HEK293 (cell line): Measurements from ENCODE around the gene ZAP70.

Experiments used
- CTCF ChIA-PET: fragments of 350-600 bp; formaldehyde crosslinking; extraction: SDS; loops from one replicate; lab custom pipeline; 2021; ENCODE audit warnings: antibody characterized with exemption; lab: Yijun Ruan, JAX
- POLR2A ChIA-PET: fragments of 300-600 bp; formaldehyde crosslinking; extraction: SDS; loops from one replicate; lab custom pipeline; 2020; ENCODE audit warnings: antibody characterized with exemption, inconsistent platforms; lab: Yijun Ruan, JAX
- H3K27ac ChIP-seq: fragments of 200-500 bp; sonication (Bioruptor generic); 2 replicates; pipeline ENCODE4 v1.5.1; 2014; ENCODE audit warnings: low read depth, low read length, control low read depth, inconsistent platforms; ENCODE audit errors: extremely low read depth
- H3K36me3 ChIP-seq, 2 experiments: fragments of 200-500 bp in 1 of 2; sonication (Bioruptor generic) in 1 of 2; 1 replicate in 1 of 2; 2 replicates in 1 of 2; pipeline ENCODE4 v1.5.1; 2014 to 2017; ENCODE audit warnings: inconsistent platforms in 2 of 2, low read length in 2 of 2; ENCODE audit not compliant: control insufficient read depth in 2 of 2, insufficient read depth in 1 of 2
- H3K4me1 ChIP-seq: fragments of 200-500 bp; sonication (Bioruptor generic); 2 replicates; pipeline ENCODE4 v1.5.1; 2014; ENCODE audit warnings: mild to moderate bottlenecking, low read length, inconsistent platforms; ENCODE audit not compliant: control insufficient read depth, insufficient read depth
- H3K4me3 ChIP-seq: 2 replicates; pipeline ENCODE4 v1.5.1; 2011; ENCODE audit warnings: low read depth, mild to moderate bottlenecking, control low read depth, low read length, moderate library complexity
- H3K9me3 ChIP-seq: fragments of 200-500 bp; sonication (Bioruptor generic); 2 replicates; pipeline ENCODE4 v1.5.1; 2014; ENCODE audit warnings: low read depth, low read length, inconsistent platforms; ENCODE audit not compliant: control insufficient read depth, insufficient read depth
- FEZF1 ChIP-seq: fragments of 450-650 bp; formaldehyde crosslinking; IDR thresholded peaks from 2 replicates; pipeline ENCODE4 v1.5.1; 2016; ENCODE audit warnings: missing biosample characterization, missing genetic modification characterization
- GLIS2 ChIP-seq: fragments of 450-650 bp; formaldehyde crosslinking; IDR thresholded peaks from 2 replicates; pipeline ENCODE4 v1.5.1; 2016; ENCODE audit warnings: missing biosample characterization, missing genetic modification characterization
- MEIS1 ChIP-seq: sonication (generic); formaldehyde crosslinking; IDR thresholded peaks from 2 replicates; pipeline ENCODE4 v1.8.1; 2022; ENCODE audit warnings: missing genetic modification reagents, mild to moderate bottlenecking, borderline replicate concordance
- OVOL3 ChIP-seq: fragments of 450-650 bp; formaldehyde crosslinking; IDR thresholded peaks from 2 replicates; pipeline ENCODE4 v1.5.1; 2016; ENCODE audit warnings: missing biosample characterization, missing genetic modification characterization
- SALL2 ChIP-seq: fragments of 450-650 bp; formaldehyde crosslinking; IDR thresholded peaks from 2 replicates; pipeline ENCODE4 v1.5.0; 2017; ENCODE audit warnings: missing biosample characterization, mild to moderate bottlenecking, missing genetic modification characterization, borderline replicate concordance
- SCRT2 ChIP-seq: fragments of 450-650 bp; formaldehyde crosslinking; IDR thresholded peaks from 2 replicates; pipeline ENCODE4 v1.5.1; 2016; ENCODE audit warnings: missing biosample characterization, missing genetic modification characterization
- ZBTB21 ChIP-seq: fragments of 450-650 bp; formaldehyde crosslinking; IDR thresholded peaks from 2 replicates; pipeline ENCODE4 v1.5.1; 2017; ENCODE audit warnings: missing biosample characterization, missing genetic modification characterization
- ZBTB49 ChIP-seq: fragments of 450-650 bp; formaldehyde crosslinking; IDR thresholded peaks from 2 replicates; pipeline ENCODE4 v1.5.1; 2016; ENCODE audit warnings: missing biosample characterization, missing genetic modification characterization, low read depth
- ZNF112 ChIP-seq: fragments of 450-650 bp; formaldehyde crosslinking; IDR thresholded peaks from 2 replicates; pipeline ENCODE4 v1.5.0; 2017; ENCODE audit warnings: missing biosample characterization, missing genetic modification characterization
- ZNF211 ChIP-seq: fragments of 450-650 bp; formaldehyde crosslinking; IDR thresholded peaks from 2 replicates; pipeline ENCODE4 v1.5.1; 2016; ENCODE audit warnings: low read depth, missing biosample characterization, missing genetic modification characterization
- ZNF350 ChIP-seq: fragments of 450-650 bp; formaldehyde crosslinking; IDR thresholded peaks from 2 replicates; pipeline ENCODE4 v1.5.0; 2017; ENCODE audit warnings: missing biosample characterization, mild to moderate bottlenecking, missing genetic modification characterization
- ZNF48 ChIP-seq: fragments of 450-650 bp; formaldehyde crosslinking; IDR thresholded peaks from 2 replicates; pipeline ENCODE4 v1.5.1; 2016; ENCODE audit warnings: missing biosample characterization, missing genetic modification characterization
- ZNF501 ChIP-seq: fragments of 450-650 bp; formaldehyde crosslinking; IDR thresholded peaks from 2 replicates; pipeline ENCODE4 v1.5.1; 2016; ENCODE audit warnings: missing biosample characterization, missing genetic modification characterization
- ZNF544 ChIP-seq: fragments of 450-650 bp; formaldehyde crosslinking; IDR thresholded peaks from 2 replicates; pipeline ENCODE4 v1.5.0; 2017; ENCODE audit warnings: missing biosample characterization, missing genetic modification characterization
- ZNF629 ChIP-seq: fragments of 450-650 bp; formaldehyde crosslinking; IDR thresholded peaks from 2 replicates; pipeline ENCODE4 v1.5.1; 2017; ENCODE audit warnings: missing biosample characterization, missing genetic modification characterization
- ZNF664 ChIP-seq: fragments of 450-650 bp; formaldehyde crosslinking; IDR thresholded peaks from 2 replicates; pipeline ENCODE4 v1.5.1; 2016; ENCODE audit warnings: missing biosample characterization, missing genetic modification characterization
- ZNF837 ChIP-seq: fragments of 450-650 bp; formaldehyde crosslinking; IDR thresholded peaks from 2 replicates; pipeline ENCODE4 v1.5.1; 2016; ENCODE audit warnings: missing biosample characterization, missing genetic modification characterization
- ZSCAN23 ChIP-seq: fragments of 450-650 bp; formaldehyde crosslinking; IDR thresholded peaks from 2 replicates; pipeline ENCODE4 v1.5.1; 2016; ENCODE audit warnings: missing biosample characterization, missing genetic modification characterization
- TF ChIP-seq, protein P1 (sequence below): fragments of 450-650 bp; formaldehyde crosslinking; IDR thresholded peaks from 2 replicates; pipeline ENCODE4 v1.5.1; 2016; ENCODE audit warnings: missing biosample characterization, missing genetic modification characterization, borderline replicate concordance
- TF ChIP-seq, protein P2 (sequence below): fragments of 450-650 bp; formaldehyde crosslinking; IDR thresholded peaks from 2 replicates; pipeline ENCODE4 v1.5.1; 2016; ENCODE audit warnings: missing biosample characterization, missing genetic modification characterization
- TF ChIP-seq, protein P3 (sequence below): fragments of 450-650 bp; formaldehyde crosslinking; IDR thresholded peaks from 2 replicates; pipeline ENCODE4 v1.5.1; 2017; ENCODE audit warnings: missing biosample characterization, missing genetic modification characterization

ZAP70 gene

DNA sequence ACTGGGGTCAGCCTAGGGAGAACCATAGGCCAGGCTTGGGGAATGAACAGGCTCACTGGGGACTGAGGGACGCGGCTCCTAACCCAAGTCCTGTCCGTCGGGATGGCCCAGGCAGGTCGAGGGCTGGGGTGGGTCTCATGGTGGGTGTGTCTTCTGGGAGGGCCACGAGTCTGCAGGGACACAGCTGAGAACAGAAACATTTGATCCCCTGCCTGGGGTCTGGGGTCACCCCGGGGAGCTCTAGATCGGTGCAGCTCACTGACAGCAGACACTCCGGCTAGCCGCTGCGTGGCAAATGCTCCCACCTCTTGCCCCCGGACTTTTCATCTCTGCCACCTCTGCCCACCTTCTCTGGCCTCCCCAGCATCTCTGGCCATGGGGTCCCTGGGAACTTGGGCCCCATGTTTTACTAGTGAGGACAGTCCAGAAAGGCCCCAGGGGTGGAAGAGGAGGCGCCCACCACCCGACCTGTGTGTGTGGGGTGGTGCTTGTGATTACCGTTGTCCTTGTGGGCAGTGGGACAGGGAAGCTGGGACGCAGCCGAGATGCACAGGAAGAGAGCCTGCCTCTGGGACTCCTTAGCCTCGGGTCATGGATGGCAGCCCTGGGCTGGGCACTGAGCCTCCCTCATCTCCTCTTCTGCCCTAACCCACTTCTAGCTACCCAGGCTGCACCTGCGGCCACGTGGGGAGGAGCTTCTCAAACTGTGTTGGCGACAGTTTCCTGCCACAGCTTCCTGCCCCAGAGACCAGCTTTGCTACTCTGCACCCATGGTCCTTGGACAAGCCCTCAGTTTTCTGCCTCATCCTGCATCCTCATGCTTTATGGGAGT is 4.9 kb downstream of the ZAP70 start (continued):
- TF ChIP-seq GLIS2, result no peak
- no peak for TF ChIP-seq ZNF629
- TF ChIP-seq ZNF501, result no peak
- no peak for TF ChIP-seq ZNF211 (tag by site-specific recombination)

DNA sequence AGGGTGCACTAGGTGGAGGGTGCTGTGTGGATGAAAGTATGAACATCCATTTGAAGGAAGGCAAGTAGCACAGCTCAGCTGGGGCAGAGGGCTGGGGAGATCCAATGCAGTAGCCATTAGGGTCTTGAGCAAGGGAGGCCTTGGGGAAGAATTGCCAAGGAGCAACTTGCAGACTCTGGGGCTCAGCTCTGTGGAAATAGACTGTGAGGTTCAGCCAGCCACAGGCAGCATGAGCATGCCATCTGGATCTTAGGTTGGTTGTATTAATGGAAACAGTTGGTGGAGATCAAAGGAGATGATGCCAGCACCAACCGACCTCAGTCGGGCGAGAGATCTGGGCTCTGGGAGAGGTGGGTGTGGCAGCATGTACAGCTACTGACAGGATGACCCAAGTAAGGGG is 5.6 kb downstream of the ZAP70 start:
- ChIA-PET POLR2A (no interaction called here), CTCF (interaction anchor here (0.7 to 1.1 kb wide), 2 partner anchors 9 to 343 kb away, joined by 3 to 8 read pairs; no protein-coding TSS in a partner anchor)
- Histone ChIP-seq H3K27ac (no peak overlapping the region), H3K4me1 (no peaks in the 10 kb centered on the region), H3K4me3 (no peak overlapping the region), H3K9me3 (no peaks in the 10 kb centered on the region), H3K36me3 (no peaks in the 10 kb centered on the region)
- no peak for TF ChIP-seq ZNF837 (tag by site-specific recombination)
- TF ChIP-seq OVOL3, result no peak
- TF ChIP-seq SCRT2 (tag by site-specific recombination), result no peak
- TF ChIP-seq SALL2, result no peak
- TF ChIP-seq, protein P1, sequence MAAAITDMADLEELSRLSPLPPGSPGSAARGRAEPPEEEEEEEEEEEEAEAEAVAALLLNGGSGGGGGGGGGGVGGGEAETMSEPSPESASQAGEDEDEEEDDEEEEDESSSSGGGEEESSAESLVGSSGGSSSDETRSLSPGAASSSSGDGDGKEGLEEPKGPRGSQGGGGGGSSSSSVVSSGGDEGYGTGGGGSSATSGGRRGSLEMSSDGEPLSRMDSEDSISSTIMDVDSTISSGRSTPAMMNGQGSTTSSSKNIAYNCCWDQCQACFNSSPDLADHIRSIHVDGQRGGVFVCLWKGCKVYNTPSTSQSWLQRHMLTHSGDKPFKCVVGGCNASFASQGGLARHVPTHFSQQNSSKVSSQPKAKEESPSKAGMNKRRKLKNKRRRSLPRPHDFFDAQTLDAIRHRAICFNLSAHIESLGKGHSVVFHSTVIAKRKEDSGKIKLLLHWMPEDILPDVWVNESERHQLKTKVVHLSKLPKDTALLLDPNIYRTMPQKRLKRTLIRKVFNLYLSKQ, result no peak
- TF ChIP-seq, protein P2, sequence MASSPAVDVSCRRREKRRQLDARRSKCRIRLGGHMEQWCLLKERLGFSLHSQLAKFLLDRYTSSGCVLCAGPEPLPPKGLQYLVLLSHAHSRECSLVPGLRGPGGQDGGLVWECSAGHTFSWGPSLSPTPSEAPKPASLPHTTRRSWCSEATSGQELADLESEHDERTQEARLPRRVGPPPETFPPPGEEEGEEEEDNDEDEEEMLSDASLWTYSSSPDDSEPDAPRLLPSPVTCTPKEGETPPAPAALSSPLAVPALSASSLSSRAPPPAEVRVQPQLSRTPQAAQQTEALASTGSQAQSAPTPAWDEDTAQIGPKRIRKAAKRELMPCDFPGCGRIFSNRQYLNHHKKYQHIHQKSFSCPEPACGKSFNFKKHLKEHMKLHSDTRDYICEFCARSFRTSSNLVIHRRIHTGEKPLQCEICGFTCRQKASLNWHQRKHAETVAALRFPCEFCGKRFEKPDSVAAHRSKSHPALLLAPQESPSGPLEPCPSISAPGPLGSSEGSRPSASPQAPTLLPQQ, result no peak
- no peak for TF ChIP-seq ZNF48
- TF ChIP-seq ZBTB21 (tag by site-specific recombination), result no peak
- TF ChIP-seq FEZF1 (tag by site-specific recombination), result no peak

DNA sequence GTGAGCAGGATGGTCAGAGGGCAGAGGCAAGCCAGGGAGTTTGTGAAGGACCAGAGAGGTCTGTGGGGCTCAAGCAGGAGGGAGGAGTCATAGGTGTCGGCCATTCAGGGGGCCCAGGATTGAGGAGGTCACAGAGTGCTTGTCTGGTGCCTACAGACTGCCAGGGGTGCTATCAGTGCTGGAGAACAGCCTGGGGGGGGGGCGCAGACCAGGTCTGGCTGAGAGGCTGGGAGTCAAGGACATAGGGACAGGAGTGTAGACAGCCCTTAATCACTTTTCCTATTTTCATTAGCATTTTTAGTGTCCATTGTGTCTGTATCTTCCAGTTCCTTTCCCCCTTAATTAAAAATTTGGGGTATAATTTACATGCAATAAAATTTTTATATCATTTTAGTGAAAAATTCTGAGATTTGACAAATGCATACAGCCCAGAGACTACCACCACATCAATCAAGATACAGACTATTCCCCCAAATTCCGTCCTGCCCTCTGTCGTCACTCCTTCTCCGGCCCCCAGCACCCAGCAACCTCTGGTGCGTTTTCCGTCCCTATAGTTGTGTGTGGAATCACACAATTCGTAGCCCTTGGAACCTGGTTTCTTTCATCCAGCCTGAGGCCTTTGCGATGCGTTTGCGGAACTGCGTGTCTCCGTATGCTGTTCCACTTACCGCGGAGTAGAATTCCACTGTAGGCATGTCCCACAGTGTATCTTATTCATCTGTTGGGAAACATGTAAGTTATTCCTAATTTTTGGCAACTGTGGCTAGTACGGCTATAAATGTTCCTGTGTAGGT is 6.2 kb downstream of the ZAP70 start:
- no peak overlapping the region for H3K4me3 ChIP-seq
- no peak overlapping the region for H3K27ac ChIP-seq
- ChIA-PET CTCF (interaction anchor here (0.7 kb wide), 1 partner anchor 342 kb away, joined by 3 read pairs; no protein-coding TSS in a partner anchor), POLR2A (no interaction called here)
- H3K4me1 ChIP-seq, result no peaks in the 10 kb centered on the region
- no peaks in the 10 kb centered on the region for H3K36me3 ChIP-seq
- H3K9me3 ChIP-seq, result no peaks in the 10 kb centered on the region
- no peak for TF ChIP-seq ZNF350 (tag by site-specific recombination)
- TF ChIP-seq, protein P3, sequence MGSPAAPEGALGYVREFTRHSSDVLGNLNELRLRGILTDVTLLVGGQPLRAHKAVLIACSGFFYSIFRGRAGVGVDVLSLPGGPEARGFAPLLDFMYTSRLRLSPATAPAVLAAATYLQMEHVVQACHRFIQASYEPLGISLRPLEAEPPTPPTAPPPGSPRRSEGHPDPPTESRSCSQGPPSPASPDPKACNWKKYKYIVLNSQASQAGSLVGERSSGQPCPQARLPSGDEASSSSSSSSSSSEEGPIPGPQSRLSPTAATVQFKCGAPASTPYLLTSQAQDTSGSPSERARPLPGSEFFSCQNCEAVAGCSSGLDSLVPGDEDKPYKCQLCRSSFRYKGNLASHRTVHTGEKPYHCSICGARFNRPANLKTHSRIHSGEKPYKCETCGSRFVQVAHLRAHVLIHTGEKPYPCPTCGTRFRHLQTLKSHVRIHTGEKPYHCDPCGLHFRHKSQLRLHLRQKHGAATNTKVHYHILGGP (tag by site-specific recombination), result no peak
- no peak for TF ChIP-seq ZSCAN23
- no peak for TF ChIP-seq MEIS1 (CRISPR knock-in tag)
- TF ChIP-seq ZNF629, result no peak
- TF ChIP-seq ZNF837 (tag by site-specific recombination), result no peak
- TF ChIP-seq ZNF112, result no peak
- no peak for TF ChIP-seq ZNF664 (tag by site-specific recombination)
- no peak for TF ChIP-seq ZNF544 (tag by site-specific recombination)
- TF ChIP-seq ZBTB49, result no peak
